Skeletal muscle tissue (tissue), 4 donors: ENCODE results near the gene LMO1. TPM values are rescaled to one million over a fixed set of nuclear protein-coding genes. Genes with fewer than 3 reads are reported as not detected.

Source experiments
- H3K27ac ChIP-seq: one replicate; pipeline ENCODE4 v1.7.0; 2013; ENCODE audit warnings: mild to moderate bottlenecking, low read depth, low read length, inconsistent platforms
- H3K27me3 ChIP-seq, 3 donors: one replicate each; pipeline ENCODE4 v1.7.0; 2013; ENCODE audit warnings: low read length in 3 of 3; ENCODE audit not compliant: control insufficient read depth in 3 of 3, insufficient read depth in 3 of 3
- H3K36me3 ChIP-seq, 3 donors: one replicate each; pipeline ENCODE4 v1.7.0; 2013; ENCODE audit warnings: low read length in 3 of 3; ENCODE audit not compliant: control insufficient read depth in 3 of 3, insufficient read depth in 3 of 3
- H3K4me1 ChIP-seq, 3 donors: one replicate each; pipeline ENCODE4 v1.7.0; 2013; ENCODE audit warnings: low read length in 3 of 3, mild to moderate bottlenecking in 3 of 3; ENCODE audit not compliant: control insufficient read depth in 3 of 3, insufficient read depth in 3 of 3
- H3K4me3 ChIP-seq, 3 donors: one replicate each; pipeline ENCODE4 v1.7.0; 2013; ENCODE audit warnings: low read length in 3 of 3
- H3K9ac ChIP-seq, 3 donors: one replicate each; pipeline ENCODE4 v1.7.0; 2013; ENCODE audit warnings: low read length in 3 of 3, mild to moderate bottlenecking in 3 of 3, moderate library complexity in 2 of 3, low read depth in 1 of 3
- H3K9me3 ChIP-seq, 3 donors: one replicate each; pipeline ENCODE4 v1.7.0; 2013; ENCODE audit warnings: low read length in 3 of 3; ENCODE audit not compliant: control insufficient read depth in 3 of 3
- total RNA-seq: library from RNA; depleted of rRNA; stranded (reverse); fragments of >200 nt; gene quantifications from one replicate; pipeline ENCODE4 v1.2.3, GENCODE V29; 2014
- donor health status: Osteomylitis.

The LMO1 gene
- total RNA-seq, 1 donor from 2014 or later: not detected

- Histone ChIP-seq H3K27me3 (no peaks in the 10 kb centered on the region), H3K27ac (no peak overlapping the region), H3K4me1 (peaks cover 11 to 28% (median 13%) of the 10 kb centered on the region in 3 donors), H3K36me3 (no peaks in the 10 kb centered on the region), H3K4me3 (no peak overlapping the region), H3K9me3 (no peaks in the 10 kb centered on the region), H3K9ac (no peak overlapping the region)
Observed at GRCh38 chr11:8230921-8231847, 32.5 kb downstream of the LMO1 start.

DNA sequence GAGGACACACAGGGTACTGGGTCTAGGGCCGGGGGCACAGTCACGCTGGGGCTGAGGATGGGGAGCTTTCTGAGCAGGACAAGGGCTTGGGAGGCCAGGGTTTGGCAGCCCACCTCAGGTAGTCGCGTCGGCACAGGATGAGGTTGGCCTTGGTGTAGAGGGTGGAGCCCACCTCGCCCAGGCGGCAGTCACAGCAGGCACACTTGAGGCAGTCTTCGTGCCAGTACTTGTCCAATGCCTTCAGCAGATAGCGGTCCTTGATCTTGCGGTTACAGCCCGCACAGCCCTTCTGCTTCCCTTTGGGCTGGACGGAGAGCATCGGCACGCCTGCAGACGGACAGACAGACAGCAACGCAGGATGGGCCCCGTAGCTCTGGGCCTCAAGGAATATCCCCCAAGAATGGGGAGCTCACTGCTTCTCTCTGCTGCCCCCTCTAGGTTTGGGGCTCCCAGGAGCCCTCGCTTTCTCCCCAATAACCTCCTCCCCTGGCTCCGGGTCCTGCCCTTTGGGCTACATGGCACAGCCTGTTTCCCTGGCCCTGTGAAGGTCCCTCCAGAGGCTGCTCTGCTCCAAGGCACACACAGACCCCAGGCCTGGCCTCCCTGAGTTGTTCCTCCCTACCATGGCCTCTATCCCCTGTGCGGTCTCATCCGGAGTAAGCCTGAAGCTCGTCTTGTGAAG, 33.4 kb downstream of the LMO1 start:
- H3K4me3 ChIP-seq: no peak overlapping the region
- no peak overlapping the region for H3K9ac ChIP-seq
- peaks cover 14 to 31% (median 19%) of the 10 kb centered on the region in 3 donors for H3K4me1 ChIP-seq
- H3K9me3 ChIP-seq: no peaks in the 10 kb centered on the region
- no peaks in the 10 kb centered on the region for H3K27me3 ChIP-seq
- no peak overlapping the region for H3K27ac ChIP-seq
- no peaks in the 10 kb centered on the region for H3K36me3 ChIP-seq

GRCh38 chr11:8229299-8230177, 34.1 kb downstream of the LMO1 start:
- no peaks in the 10 kb centered on the region for H3K36me3 ChIP-seq
- no peaks in the 10 kb centered on the region for H3K27me3 ChIP-seq
- no peak overlapping the region for H3K27ac ChIP-seq
- H3K4me3 ChIP-seq: no peak overlapping the region
- H3K9me3 ChIP-seq: no peaks in the 10 kb centered on the region
- H3K9ac ChIP-seq: peak overlapping the region in 1 of 3 donors; percentile 12
- H3K4me1 ChIP-seq: peaks cover 10 to 27% (median 16%) of the 10 kb centered on the region in 3 donors

DNA sequence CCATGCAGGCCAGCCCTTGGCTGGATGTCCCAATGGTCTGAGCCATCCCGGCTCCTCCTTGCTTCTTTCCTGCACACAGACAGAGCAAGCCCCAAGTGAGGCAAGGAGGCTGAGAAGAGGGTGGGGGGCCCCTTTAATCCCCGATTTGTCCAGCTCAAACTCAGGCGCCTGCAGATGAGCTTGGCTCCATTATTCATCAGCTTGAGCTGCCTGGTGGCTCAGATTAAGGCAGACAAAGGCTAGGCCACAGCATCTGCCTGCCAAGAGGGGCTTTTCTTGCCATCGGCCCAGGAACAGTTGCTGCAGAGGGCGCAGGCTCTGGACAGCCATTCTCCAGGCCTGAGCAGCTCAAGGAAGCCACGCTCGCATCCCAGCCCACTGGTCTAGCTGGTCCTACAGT, 35.4 kb downstream of the LMO1 start:
- H3K27ac ChIP-seq: no peak overlapping the region
- H3K9me3 ChIP-seq: no peaks in the 10 kb centered on the region
- H3K4me3 ChIP-seq: no peak overlapping the region
- H3K36me3 ChIP-seq: no peaks in the 10 kb centered on the region
- H3K27me3 ChIP-seq: no peaks in the 10 kb centered on the region
- peaks cover 3 to 14% (median 6%) of the 10 kb centered on the region in 3 donors for H3K4me1 ChIP-seq
- H3K9ac ChIP-seq: no peak overlapping the region

- Histone ChIP-seq H3K9me3 (no peaks in the 10 kb centered on the region), H3K4me3 (no peak overlapping the region), H3K27ac (no peak overlapping the region), H3K9ac (no peak overlapping the region), H3K36me3 (no peaks in the 10 kb centered on the region), H3K4me1 (peaks cover 3 to 14% (median 6%) of the 10 kb centered on the region in 3 donors), H3K27me3 (no peaks in the 10 kb centered on the region)
Observed at GRCh38 chr11:8227156-8228152, 36.2 kb downstream of the LMO1 start.

DNA sequence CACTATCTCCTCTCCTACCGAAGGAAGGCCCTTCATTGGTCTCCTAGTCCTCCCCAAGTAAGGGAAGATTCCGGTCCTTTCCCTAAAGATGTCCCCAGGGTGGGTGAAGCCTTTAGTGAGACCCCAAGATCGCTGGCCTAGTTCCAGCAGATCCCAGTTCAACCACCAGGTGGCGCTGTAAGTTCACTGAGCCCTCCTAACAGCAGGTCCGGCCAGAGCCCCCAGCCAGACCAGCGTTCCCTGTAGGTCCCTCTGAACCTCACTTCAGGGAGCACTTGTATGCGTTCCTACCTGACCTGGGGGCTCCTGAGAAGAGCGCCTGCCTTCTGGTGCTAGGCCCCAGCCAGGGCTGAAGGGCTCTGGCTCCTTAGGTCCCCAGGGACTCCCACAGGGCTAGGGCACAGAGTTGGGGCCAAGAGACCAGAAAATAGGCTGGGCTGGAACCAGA, 38.1 kb downstream of the LMO1 start:
- no peaks in the 10 kb centered on the region for H3K9me3 ChIP-seq
- H3K4me1 ChIP-seq: peaks cover 3 to 7% (median 6%) of the 10 kb centered on the region in 3 donors

DNA sequence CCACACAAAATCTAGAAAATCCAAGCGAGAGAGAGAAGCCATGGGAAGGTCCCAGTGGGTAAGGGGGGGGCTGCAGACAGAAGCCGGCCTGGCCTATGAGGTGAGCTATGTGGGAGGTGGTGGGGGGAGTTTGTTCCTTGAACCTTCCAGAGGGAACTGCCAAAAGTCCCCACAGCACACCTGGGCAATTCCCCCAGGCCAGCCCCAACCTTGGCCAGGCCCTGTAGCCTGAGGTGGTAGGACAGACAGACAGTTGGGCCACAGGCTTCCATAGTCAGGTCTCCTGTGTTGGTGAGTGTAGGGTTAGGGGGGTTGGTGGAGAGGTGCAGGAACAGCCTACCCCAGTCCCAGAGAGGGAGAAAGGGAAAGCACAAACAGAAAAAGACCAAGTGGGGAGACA, 39.0 kb downstream of the LMO1 start:
- H3K27me3 ChIP-seq: no peaks in the 10 kb centered on the region
- H3K4me3 ChIP-seq: no peak overlapping the region
- peaks cover 3 to 7% (median 6%) of the 10 kb centered on the region in 3 donors for H3K4me1 ChIP-seq
- H3K9ac ChIP-seq: no peak overlapping the region
- no peaks in the 10 kb centered on the region for H3K9me3 ChIP-seq
- H3K36me3 ChIP-seq: peaks cover 0 to 2% (median 0%) of the 10 kb centered on the region in 3 donors
- H3K27ac ChIP-seq: no peak overlapping the region

More for the DNA sequence above, 38.1 kb downstream of the LMO1 start:
- Histone ChIP-seq H3K9ac (peak overlapping the region in 1 of 3 donors; percentile 33), H3K27ac (no peak overlapping the region), H3K27me3 (no peaks in the 10 kb centered on the region), H3K4me3 (no peak overlapping the region), H3K36me3 (peaks cover 0 to 2% (median 0%) of the 10 kb centered on the region in 3 donors)

DNA sequence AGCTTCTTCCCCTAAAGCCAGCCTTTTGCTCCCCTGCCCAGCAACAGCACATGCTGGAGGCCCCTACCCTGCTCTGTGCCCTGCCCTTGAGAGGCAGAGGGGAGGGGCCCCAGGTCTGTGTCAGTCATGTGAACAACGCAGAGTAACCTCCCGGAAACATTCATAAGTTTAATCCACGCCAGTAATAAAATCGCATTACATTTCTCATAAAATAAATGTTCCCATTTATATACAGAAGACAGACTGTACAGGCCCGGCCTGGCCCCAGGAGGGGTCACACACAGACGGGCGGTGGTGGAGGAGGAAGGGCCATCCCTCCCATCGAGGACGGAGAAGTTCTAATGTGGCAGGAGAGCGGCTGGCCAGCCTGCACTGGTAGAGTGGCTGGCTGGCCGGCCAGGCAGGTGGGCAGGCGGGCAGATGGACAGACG, 39.5 kb downstream of the LMO1 start:
- Histone ChIP-seq H3K4me1 (peaks cover 3 to 6% (median 3%) of the 10 kb centered on the region in 3 donors), H3K9ac (no peak overlapping the region), H3K27ac (no peak overlapping the region), H3K36me3 (peaks cover 0 to 2% (median 0%) of the 10 kb centered on the region in 3 donors), H3K4me3 (no peak overlapping the region), H3K27me3 (no peaks in the 10 kb centered on the region), H3K9me3 (no peaks in the 10 kb centered on the region)
